KOPT-K1 (cell line): ENCODE data around the gene CAMTA1.

Experiments
- H3K27ac ChIP-seq: fragments of 200-600 bp; sonication (generic); 2 replicates; pipeline ENCODE4 v1.5.1; 2016; ENCODE audit warnings: antibody characterized with exemption, mild to moderate bottlenecking, low read depth, low read length; ENCODE audit not compliant: poor library complexity, severe bottlenecking
- H3K36me3 ChIP-seq: fragments of 200-600 bp; sonication (generic); 2 replicates; pipeline ENCODE4 v1.5.1; 2017; ENCODE audit warnings: antibody characterized with exemption, mild to moderate bottlenecking, low read length, moderate library complexity; ENCODE audit not compliant: insufficient read depth
- H3K9me3 ChIP-seq: fragments of 200-600 bp; sonication (generic); 2 replicates; pipeline ENCODE4 v1.5.1; 2017; ENCODE audit warnings: antibody characterized with exemption, low read length, mild to moderate bottlenecking; ENCODE audit not compliant: insufficient read depth, poor library complexity, severe bottlenecking

Gene CAMTA1

GRCh38 chr1:7629465-7630195, 844.4 kb downstream of the CAMTA1 start:
- Histone ChIP-seq H3K9me3 (no peaks in the 10 kb centered on the region), H3K27ac (no peak overlapping the region)

DNA sequence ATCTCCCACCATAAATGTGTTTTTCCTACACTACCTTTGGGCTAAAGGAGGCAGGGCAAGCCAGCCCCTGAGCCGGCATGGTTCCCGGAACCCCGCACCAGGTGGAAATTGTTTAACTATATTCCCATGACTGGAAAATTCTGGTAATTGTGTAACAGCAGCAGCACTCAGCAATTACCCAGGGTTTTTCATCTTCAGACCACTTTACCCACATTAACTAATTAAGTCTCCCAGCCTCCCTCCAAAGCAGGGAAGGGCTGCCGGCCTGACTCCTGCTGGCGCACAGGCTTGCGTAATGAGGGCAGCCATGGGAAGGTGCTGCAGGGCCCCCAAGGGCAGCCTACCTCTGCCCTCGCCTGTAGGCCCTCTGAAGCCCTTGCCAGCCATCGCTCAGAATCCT, 845.1 kb downstream of the CAMTA1 start:
- Histone ChIP-seq H3K27ac (no peak overlapping the region), H3K9me3 (no peaks in the 10 kb centered on the region), H3K36me3 (no peaks in the 10 kb centered on the region)

More at GRCh38 chr1:7629465-7630195, 844.4 kb downstream of the CAMTA1 start:
- H3K36me3 ChIP-seq: no peaks in the 10 kb centered on the region

- no peak overlapping the region for H3K27ac ChIP-seq
- no peaks in the 10 kb centered on the region for H3K36me3 ChIP-seq
- no peaks in the 10 kb centered on the region for H3K9me3 ChIP-seq
Observed at GRCh38 chr1:7632176-7632575, 846.9 kb downstream of the CAMTA1 start.

DNA sequence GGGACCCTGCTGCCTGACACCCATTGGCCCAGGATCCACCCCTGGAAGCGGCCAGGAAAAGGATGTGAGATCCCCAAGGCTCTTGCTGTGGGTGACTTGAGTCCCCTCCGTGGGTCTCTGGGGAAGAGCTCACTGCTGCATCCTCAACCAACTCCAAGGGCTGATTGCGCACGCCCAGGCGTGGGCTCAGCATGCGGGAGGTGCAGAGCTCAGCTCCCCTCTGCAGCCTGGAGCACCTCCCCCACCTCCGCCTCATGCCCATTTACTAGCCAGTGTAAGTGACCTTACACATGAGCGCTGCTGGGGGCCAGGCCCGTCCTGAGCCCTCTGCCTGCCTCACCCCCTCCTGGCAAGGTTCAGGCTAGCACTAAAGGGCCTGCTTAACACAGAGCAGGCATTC, 847.4 kb downstream of the CAMTA1 start:
- Histone ChIP-seq H3K36me3 (no peaks in the 10 kb centered on the region), H3K27ac (no peak overlapping the region), H3K9me3 (no peaks in the 10 kb centered on the region)

- no peaks in the 10 kb centered on the region for H3K36me3 ChIP-seq
- no peak overlapping the region for H3K27ac ChIP-seq
- no peaks in the 10 kb centered on the region for H3K9me3 ChIP-seq
Observed at GRCh38 chr1:7633506-7634245, 848.4 kb downstream of the CAMTA1 start.

DNA sequence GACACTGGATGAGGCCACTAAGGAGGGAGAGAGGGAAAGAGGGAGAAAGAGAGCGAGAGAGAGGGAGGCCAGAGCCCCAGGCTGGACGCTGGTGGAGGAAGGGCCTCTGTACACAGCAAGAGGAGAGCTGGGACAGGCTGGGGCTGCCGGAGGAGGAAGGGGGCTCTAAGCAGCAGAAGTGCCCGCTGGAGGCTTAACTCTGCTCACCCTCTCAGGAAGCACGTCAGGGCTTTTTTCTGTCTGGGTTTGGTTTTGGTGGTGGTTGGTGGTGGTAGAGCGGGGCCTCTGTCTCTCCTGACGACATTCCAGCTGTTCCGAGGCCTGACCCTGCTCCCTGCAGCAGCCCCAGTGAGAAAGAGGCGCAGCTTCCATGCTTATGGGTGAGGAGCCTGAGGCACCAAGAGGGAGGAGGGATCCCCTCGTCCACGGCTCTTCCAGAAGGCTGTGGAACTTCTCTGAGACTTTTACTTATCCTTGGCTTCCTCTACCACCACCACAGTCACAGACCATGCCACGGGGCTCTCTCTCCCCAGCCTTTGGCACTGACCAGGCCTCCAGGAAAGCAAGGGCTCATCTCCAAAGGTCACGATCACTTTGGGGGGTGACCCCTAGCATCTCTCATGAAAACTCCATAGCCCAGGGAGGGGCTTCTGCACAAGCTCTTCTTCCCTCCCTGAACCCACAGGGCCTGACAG, 849.4 kb downstream of the CAMTA1 start:
- no peaks in the 10 kb centered on the region for H3K9me3 ChIP-seq
- H3K36me3 ChIP-seq: no peaks in the 10 kb centered on the region
- no peak overlapping the region for H3K27ac ChIP-seq

GRCh38 chr1:7636795-7637526, 851.7 kb downstream of the CAMTA1 start:
- H3K27ac ChIP-seq: no peak overlapping the region
- H3K9me3 ChIP-seq: no peaks in the 10 kb centered on the region
- H3K36me3 ChIP-seq: no peaks in the 10 kb centered on the region

GRCh38 chr1:7638078-7638477, 852.8 kb downstream of the CAMTA1 start:
- no peak overlapping the region for H3K27ac ChIP-seq
- H3K9me3 ChIP-seq: no peaks in the 10 kb centered on the region

GRCh38 chr1:7639435-7640131, 854.3 kb downstream of the CAMTA1 start:
- Histone ChIP-seq H3K27ac (no peak overlapping the region), H3K36me3 (no peaks in the 10 kb centered on the region), H3K9me3 (no peaks in the 10 kb centered on the region)

More at GRCh38 chr1:7638078-7638477, 852.8 kb downstream of the CAMTA1 start:
- no peaks in the 10 kb centered on the region for H3K36me3 ChIP-seq

- no peak overlapping the region for H3K27ac ChIP-seq
- H3K9me3 ChIP-seq: no peaks in the 10 kb centered on the region
- H3K36me3 ChIP-seq: no peaks in the 10 kb centered on the region
Observed at GRCh38 chr1:7640350-7640749, 855.1 kb downstream of the CAMTA1 start.

GRCh38 chr1:7640920-7641585, 855.8 kb downstream of the CAMTA1 start:
- H3K27ac ChIP-seq: no peak overlapping the region
- H3K9me3 ChIP-seq: no peaks in the 10 kb centered on the region

DNA sequence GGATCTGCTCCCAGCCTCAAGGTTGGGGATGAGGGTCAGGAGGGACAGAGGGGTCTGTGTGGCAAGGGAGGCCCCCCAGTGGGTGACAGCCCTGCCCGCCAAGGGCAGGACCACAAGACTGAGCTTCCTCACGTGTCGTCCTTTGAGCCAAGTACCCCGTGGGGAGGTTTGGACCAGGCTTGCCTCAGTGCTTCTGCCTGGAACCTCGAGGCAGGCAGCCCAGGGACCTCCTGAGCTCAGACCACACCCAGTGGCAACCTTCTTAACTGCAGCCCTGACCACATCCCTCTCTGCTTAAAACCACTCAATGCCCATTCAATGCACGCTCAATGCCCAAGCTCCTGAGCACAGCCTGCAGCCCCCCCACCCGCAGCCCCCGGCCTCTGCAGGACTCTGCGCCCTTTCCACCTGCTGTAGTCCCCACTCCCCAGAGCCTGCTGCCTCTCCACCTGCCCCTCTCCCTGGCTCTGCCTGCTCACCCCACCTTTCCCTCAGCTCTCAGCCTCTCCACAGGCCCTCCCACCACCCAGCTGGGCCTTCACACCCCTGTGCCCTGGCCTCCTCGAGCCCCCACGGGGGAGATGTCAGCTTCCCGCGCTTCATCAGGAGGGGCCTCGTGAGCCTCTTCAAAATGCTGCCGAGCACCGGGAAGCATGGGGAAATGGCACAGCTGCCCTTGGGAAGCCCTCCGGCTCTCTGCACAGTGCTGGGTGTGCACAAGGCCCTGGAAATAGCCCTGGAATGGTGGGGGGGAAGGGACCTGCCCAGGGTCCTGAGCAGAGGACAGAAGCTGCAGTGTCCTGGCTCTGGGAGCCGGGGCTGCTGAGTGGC, 856.5 kb downstream of the CAMTA1 start:
- H3K36me3 ChIP-seq: no peaks in the 10 kb centered on the region
- H3K9me3 ChIP-seq: no peaks in the 10 kb centered on the region
- no peak overlapping the region for H3K27ac ChIP-seq

More at GRCh38 chr1:7640920-7641585, 855.8 kb downstream of the CAMTA1 start:
- H3K36me3 ChIP-seq: no peaks in the 10 kb centered on the region

- Histone ChIP-seq H3K27ac (no peak overlapping the region), H3K9me3 (no peaks in the 10 kb centered on the region), H3K36me3 (no peaks in the 10 kb centered on the region)
Observed at GRCh38 chr1:7642418-7642704, 857.1 kb downstream of the CAMTA1 start.
